ENCODE results near the gene DNAH12. TPM values are rescaled to one million over a fixed set of nuclear protein-coding genes. Genes with fewer than 3 reads are reported as not detected.
"Not testable (repeated sequence)": the region's sequence is repeated elsewhere in the genome, so short reads cannot be mapped to it uniquely, and the experiment has no call there.

Gene DNAH12
- total RNA-seq, 6 experiments from 2014 or later = under 0.01 to 0.29 (median 0.18) TPM; not detected in 1

DNA sequence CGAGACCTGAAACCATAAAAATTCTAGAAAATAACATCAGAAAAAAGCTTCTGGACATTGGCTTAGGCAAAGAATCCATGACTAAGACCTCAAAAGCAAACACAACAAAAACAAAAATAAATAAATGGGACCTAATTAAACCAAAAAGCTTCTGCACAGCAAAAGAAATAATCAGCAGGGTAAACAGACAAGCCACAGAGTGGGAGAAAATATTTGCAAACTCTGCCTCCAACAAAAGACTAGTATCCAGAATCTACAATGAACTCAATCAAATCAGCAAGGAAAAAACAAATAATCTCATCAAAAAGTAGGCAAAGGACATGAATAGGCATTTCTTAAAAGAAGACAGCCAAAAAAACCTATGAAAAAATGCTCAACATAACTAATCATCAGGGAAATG, 59.6 kb downstream of the DNAH12 start:
- Histone ChIP-seq H3K27me3 (no peaks in the 10 kb centered on the region), H3K36me3 (no peaks in the 10 kb centered on the region), H3K9me3 (peaks cover 0 to 4% (median 0%) of the 10 kb centered on the region in 4 donors), H3K4me3 (no peak overlapping the region), H3K27ac (no peak overlapping the region), H3K4me1 (no peaks in the 10 kb centered on the region)
- no peak for TF ChIP-seq POLR2A (IDR thresholded peaks at IDR 0.05)
- TF ChIP-seq, protein P1, sequence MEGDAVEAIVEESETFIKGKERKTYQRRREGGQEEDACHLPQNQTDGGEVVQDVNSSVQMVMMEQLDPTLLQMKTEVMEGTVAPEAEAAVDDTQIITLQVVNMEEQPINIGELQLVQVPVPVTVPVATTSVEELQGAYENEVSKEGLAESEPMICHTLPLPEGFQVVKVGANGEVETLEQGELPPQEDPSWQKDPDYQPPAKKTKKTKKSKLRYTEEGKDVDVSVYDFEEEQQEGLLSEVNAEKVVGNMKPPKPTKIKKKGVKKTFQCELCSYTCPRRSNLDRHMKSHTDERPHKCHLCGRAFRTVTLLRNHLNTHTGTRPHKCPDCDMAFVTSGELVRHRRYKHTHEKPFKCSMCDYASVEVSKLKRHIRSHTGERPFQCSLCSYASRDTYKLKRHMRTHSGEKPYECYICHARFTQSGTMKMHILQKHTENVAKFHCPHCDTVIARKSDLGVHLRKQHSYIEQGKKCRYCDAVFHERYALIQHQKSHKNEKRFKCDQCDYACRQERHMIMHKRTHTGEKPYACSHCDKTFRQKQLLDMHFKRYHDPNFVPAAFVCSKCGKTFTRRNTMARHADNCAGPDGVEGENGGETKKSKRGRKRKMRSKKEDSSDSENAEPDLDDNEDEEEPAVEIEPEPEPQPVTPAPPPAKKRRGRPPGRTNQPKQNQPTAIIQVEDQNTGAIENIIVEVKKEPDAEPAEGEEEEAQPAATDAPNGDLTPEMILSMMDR (IDR thresholded peaks at IDR 0.05) = no peak
- ATAC-seq (no peak), DNase-seq (no peak)
- WGBS (ENCODE audit: insufficient coverage, low coverage, low lambda C conversion rate, missing lambda C conversion rate) = 70% methylated on average over 1 of the region's 1 CpG
- intact Hi-C loops (cut with DNase I) = no loop called here

DNA sequence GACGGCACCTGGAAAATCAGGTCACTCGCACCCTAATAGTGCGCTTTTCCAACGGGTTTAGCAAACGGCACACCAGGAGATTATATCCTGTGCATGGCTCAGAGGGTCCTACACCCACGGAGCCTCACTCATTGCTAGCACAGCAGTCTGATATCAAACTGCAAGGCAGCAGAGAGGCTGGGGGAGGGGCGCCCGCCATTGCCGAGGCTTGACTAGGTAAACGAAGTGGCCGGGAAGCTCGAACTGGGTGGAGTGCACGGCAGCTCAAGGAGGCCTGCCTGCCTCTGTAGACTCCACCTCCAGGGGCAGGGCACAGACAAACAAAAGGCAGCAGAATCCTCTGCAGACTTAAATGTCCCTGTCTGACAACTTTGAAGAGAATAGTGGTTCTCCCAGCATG, 67.0 kb downstream of the DNAH12 start:
- H3K9me3 ChIP-seq; intact Hi-C loops (cut with DNase I); H3K4me3 ChIP-seq; H3K27ac ChIP-seq; DNase-seq; ATAC-seq; H3K4me1 ChIP-seq; H3K27me3 ChIP-seq; H3K36me3 ChIP-seq: not testable (repeated sequence)
- 89% methylated on average over 6 of the region's 13 CpGs for WGBS (ENCODE audit: insufficient coverage, low coverage, low lambda C conversion rate, missing lambda C conversion rate)

DNA sequence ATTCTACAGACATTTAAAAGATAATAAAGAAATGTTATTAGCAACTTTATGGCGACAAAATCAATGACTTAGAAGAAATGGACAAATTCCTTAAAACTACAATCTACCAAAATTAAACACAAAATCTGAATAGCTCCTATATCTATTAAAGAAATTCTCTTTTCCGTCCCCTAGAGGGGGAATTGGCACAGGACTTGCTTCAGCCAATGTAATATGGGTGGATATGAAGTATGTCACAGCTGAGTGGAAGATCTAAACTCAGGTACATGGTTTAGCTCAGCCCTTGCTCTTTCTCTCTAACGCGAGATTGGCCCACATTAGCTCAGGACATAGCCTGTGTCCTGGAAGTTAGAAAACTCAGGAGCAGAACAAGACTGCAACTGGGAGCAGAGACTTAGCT, 79.3 kb downstream of the DNAH12 start:
- no peak for DNase-seq
- H3K36me3 ChIP-seq = no peaks in the 10 kb centered on the region
- no peak overlapping the region for H3K4me3 ChIP-seq
- ATAC-seq = no peak
- no peaks in the 10 kb centered on the region for H3K9me3 ChIP-seq
- H3K27me3 ChIP-seq = no peaks in the 10 kb centered on the region
- H3K4me1 ChIP-seq = no peaks in the 10 kb centered on the region
- no peak for TF ChIP-seq POLR2A (IDR thresholded peaks at IDR 0.05)
- TF ChIP-seq, protein P1 (IDR thresholded peaks at IDR 0.05) = no peak
- 64% methylated on average over 4 of the region's 4 CpGs for WGBS (ENCODE audit: insufficient coverage, low coverage, low lambda C conversion rate, missing lambda C conversion rate)
- H3K27ac ChIP-seq = no peak overlapping the region
- intact Hi-C loops (cut with DNase I) = no loop called here

DNA sequence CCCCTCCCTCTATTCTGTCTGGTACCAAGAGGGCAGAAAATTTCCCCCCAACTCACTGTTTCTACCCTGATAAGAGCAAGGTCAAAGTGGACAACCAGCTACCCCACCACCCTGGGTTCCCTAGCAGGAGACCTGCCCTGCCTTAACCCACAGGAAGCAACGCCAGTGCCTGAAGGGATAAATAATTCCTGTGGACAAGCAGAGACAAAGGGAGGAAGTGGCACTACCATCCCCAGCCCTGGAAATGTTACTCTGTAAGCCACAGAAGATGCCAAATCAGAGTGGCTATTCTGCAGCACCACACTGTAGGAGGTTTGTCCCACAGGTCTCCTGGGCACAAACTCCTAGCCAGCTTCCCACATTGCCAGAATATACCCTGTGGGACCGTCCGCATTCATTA, 80.1 kb downstream of the DNAH12 start:
- Histone ChIP-seq H3K27me3 (no peaks in the 10 kb centered on the region), H3K27ac (no peak overlapping the region), H3K4me1 (no peaks in the 10 kb centered on the region), H3K4me3 (no peak overlapping the region), H3K9me3 (no peaks in the 10 kb centered on the region), H3K36me3 (no peaks in the 10 kb centered on the region)
- ATAC-seq = no peak
- intact Hi-C loops (cut with DNase I) = no loop called here
- WGBS (ENCODE audit: insufficient coverage, low coverage, low lambda C conversion rate, missing lambda C conversion rate) = 80% methylated on average over 1 of the region's 3 CpGs
- TF ChIP-seq, protein P1 (IDR thresholded peaks at IDR 0.05) = no peak
- TF ChIP-seq POLR2A (IDR thresholded peaks at IDR 0.05) = no peak
- no peak for DNase-seq

DNA sequence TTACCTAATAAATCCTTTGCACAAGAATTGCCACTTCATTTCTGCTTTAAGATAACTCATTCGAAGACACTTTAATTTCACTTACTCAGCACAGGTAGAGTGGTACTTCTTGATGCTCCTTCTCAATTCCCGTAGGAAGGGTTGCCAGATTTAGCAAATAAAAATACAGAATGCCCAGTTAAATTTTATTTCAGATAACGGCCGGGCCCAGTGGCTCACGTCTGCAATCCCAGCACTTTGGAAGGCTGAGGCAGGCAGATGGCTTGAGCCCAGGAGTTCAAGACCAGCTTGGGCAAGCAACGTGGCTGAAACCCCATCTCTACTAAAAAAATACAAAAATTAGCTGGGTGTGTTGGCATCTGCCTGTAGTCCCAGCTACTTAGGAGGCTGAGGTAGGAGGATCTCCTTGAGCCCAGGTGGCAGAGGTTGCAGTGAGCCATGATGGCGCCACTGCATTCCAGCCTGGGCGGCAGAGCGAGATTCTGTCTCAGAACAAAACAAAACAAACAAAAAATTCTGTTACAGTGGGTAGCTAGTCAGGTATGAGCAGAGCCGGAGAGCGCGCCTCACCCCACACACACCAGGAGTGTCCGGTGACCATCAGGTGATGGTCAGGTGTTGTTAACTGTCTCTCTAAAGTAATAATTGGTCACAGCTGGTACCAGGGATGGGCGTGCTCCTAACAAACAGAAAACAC, 92.8 kb downstream of the DNAH12 start:
- no peak for ATAC-seq
- no peak for DNase-seq
- H3K4me1 ChIP-seq = no peaks in the 10 kb centered on the region
- no peaks in the 10 kb centered on the region for H3K36me3 ChIP-seq
- H3K9me3 ChIP-seq = no peaks in the 10 kb centered on the region
- TF ChIP-seq, protein P1 (IDR thresholded peaks at IDR 0.05) = no peak
- no peak for TF ChIP-seq POLR2A (IDR thresholded peaks at IDR 0.05)
- H3K4me3 ChIP-seq = no peak overlapping the region
- intact Hi-C loops (cut with DNase I) = no loop called here
- no peak overlapping the region for H3K27ac ChIP-seq
- WGBS (ENCODE audit: insufficient coverage, low coverage, low lambda C conversion rate, missing lambda C conversion rate) = 81% methylated on average over 13 of the region's 14 CpGs
- no peaks in the 10 kb centered on the region for H3K27me3 ChIP-seq

DNA sequence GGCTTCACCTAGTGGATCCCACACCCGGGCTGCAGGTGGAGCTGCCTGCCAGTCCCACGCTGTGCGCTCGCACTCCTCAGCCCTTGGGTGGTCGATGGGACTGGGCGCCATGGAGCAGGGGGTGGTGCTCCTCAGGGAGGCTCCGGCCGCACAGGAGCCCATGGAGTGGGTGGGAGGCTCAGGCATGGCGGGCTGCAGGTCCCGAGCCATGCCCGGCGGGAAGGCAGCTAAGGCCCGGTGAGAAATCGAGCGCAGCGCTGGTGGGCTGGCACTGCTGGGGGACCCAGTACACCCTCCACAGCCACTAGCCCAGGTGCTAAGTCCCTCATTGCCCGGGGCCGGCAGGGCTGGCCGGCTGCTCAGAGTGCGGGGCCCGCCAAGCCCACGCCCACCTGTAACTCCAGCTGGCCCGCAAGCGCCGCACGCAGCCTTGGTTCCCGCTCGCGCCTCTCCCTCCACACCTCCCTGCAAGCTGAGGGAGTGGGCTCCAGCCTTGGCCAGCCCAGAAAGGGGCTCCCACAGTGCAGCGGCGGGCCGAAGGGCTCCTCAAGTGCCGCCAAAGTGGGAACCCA, 94.8 kb downstream of the DNAH12 start:
- H3K4me1 ChIP-seq; ATAC-seq; H3K36me3 ChIP-seq; H3K27me3 ChIP-seq; intact Hi-C loops (cut with DNase I); DNase-seq; H3K4me3 ChIP-seq; H3K27ac ChIP-seq; H3K9me3 ChIP-seq: not testable (repeated sequence)
- no CpG with 5 or more reads among the region's 33 CpGs for WGBS (ENCODE audit: insufficient coverage, low coverage, low lambda C conversion rate, missing lambda C conversion rate)

DNA sequence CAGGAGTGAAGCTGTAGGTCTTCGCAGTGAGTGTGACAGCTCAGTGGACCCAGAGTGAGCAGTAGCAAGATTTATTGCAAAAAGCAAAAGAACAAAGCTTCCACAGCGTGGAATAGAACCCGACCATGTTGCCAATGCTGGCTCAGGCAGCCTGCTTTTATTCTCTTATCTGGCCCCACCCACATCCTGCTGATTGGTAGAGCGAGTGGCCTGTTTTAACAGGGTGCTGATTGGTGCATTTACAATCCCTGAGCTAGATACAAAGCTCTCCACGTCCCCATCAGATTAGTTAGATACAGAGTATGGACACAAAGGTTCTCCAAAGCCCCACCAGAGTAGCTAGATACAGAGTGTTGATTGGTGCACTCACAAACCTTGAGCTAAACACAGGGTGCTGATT, 95.7 kb downstream of the DNAH12 start:
- not testable (repeated sequence) for H3K36me3 ChIP-seq, H3K9me3 ChIP-seq
- WGBS (ENCODE audit: insufficient coverage, low coverage, low lambda C conversion rate, missing lambda C conversion rate) = 65% methylated on average over 5 of the region's 5 CpGs

More for the DNA sequence above, 95.7 kb downstream of the DNAH12 start:
- intact Hi-C loops (cut with DNase I); ATAC-seq; H3K4me3 ChIP-seq; H3K27me3 ChIP-seq; DNase-seq; H3K4me1 ChIP-seq; H3K27ac ChIP-seq: not testable (repeated sequence)

Measured in right lobe of liver (tissue), 6 donors.